Thoracic aorta (tissue), 2 donors: ENCODE measurements around the gene MTPN. TPM values are rescaled to one million over a fixed set of nuclear protein-coding genes. Genes with fewer than 3 reads are reported as not detected.

Experiments
- ATAC-seq: fragments of 150-250 bp; one replicate; pipeline ENCODE4 v1.8.0; 2017; ENCODE audit warnings: low read depth; ENCODE audit not compliant: insufficient number of reproducible peaks, low FRiP score
- DNase-seq: peaks from one replicate; pipeline ENCODE4 v3.0.0-alpha.2; 2020; ENCODE audit warnings: low spot score
- H3K27ac ChIP-seq, 2 donors: fragments of 200-600 bp; sonication (generic); 1 replicate in 1 of 2; 2 replicates in 1 of 2; pipeline ENCODE4 v1.5.1; 2016; ENCODE audit warnings: mild to moderate bottlenecking in 2 of 2, moderate library complexity in 2 of 2
- H3K27me3 ChIP-seq: fragments of 200-600 bp; sonication (generic); replicated peaks from 2 replicates; pipeline ENCODE4 v1.6.0; 2016; ENCODE audit warnings: mild to moderate bottlenecking; ENCODE audit not compliant: insufficient read depth
- H3K36me3 ChIP-seq: fragments of 200-600 bp; sonication (generic); one replicate; pipeline ENCODE4 v1.5.1; 2016
- H3K4me1 ChIP-seq, 2 donors: fragments of 200-600 bp; sonication (generic); 1 replicate in 1 of 2; 2 replicates in 1 of 2; pipeline versions ENCODE4 v1.5.1 to v1.6.0; 2016; ENCODE audit warnings: low read depth in 2 of 2, mild to moderate bottlenecking in 1 of 2; ENCODE audit not compliant: control insufficient read depth in 1 of 2
- H3K4me3 ChIP-seq: fragments of 200-600 bp; sonication (generic); 2 replicates; pipeline ENCODE4 v1.5.1; 2016; ENCODE audit warnings: mild to moderate bottlenecking
- H3K9me3 ChIP-seq: fragments of 200-600 bp; sonication (generic); 2 replicates; pipeline ENCODE4 v1.5.1; 2016
- CTCF ChIP-seq: fragments of 200-600 bp; sonication (generic); IDR thresholded peaks from one replicate; pipeline ENCODE4 v1.5.1; 2019; ENCODE audit warnings: antibody characterized with exemption
- total RNA-seq, 2 donors: library from RNA; depleted of rRNA; stranded (reverse); fragments of >200 nt; gene quantifications; one replicate each; pipeline versions ENCODE4 v1.1.0 to v1.2.3, GENCODE V29; 2016

The MTPN gene
- total RNA-seq, 2 donors from 2014 or later, result 87.2 to 95.0 TPM

- Histone ChIP-seq H3K4me1 (peaks cover 20 to 30% of the 10 kb centered on the region in 2 donors), H3K36me3 (no peaks in the 10 kb centered on the region), H3K27ac (no peak overlapping the region), H3K27me3 (no peaks in the 10 kb centered on the region), H3K9me3 (no peaks in the 10 kb centered on the region), H3K4me3 (no peak overlapping the region)
- DNase-seq, result no peak
- ATAC-seq, result no peak
- TF ChIP-seq CTCF, result no peak
Observed at GRCh38 chr7:135978624-135979023, 1.5 kb upstream of the MTPN start.

- Histone ChIP-seq H3K4me3 (peak overlapping the region; percentile 98), H3K9me3 (no peaks in the 10 kb centered on the region), H3K27ac (peak overlapping the region; percentile 90 to 92), H3K27me3 (no peaks in the 10 kb centered on the region), H3K36me3 (no peaks in the 10 kb centered on the region), H3K4me1 (peaks cover 29 to 40% of the 10 kb centered on the region in 2 donors)
- TF ChIP-seq CTCF, result no peak
- ATAC-seq, result no peak
- DNase-seq, result no peak
Observed at GRCh38 chr7:135977742-135978066, 545 bp upstream of the MTPN start.

- no peak for TF ChIP-seq CTCF
- H3K27me3 ChIP-seq, result no peaks in the 10 kb centered on the region
- H3K4me1 ChIP-seq, result peaks cover 35 to 50% of the 10 kb centered on the region in 2 donors
- ATAC-seq, result no peak
- DNase-seq, result no peak
- H3K4me3 ChIP-seq, result peak overlapping the region; percentile 98
- peak overlapping the region; percentile 90 to 92 for H3K27ac ChIP-seq
- H3K36me3 ChIP-seq, result no peaks in the 10 kb centered on the region
- H3K9me3 ChIP-seq, result no peaks in the 10 kb centered on the region
Observed at GRCh38 chr7:135976312-135977006, 700 bp downstream of the MTPN start.

- no peak for TF ChIP-seq CTCF
- H3K27ac ChIP-seq, result no peak overlapping the region
- DNase-seq, result no peak
- ATAC-seq, result no peak
- no peaks in the 10 kb centered on the region for H3K27me3 ChIP-seq
- H3K9me3 ChIP-seq, result no peaks in the 10 kb centered on the region
- H3K36me3 ChIP-seq, result no peaks in the 10 kb centered on the region
- no peak overlapping the region for H3K4me3 ChIP-seq
- H3K4me1 ChIP-seq, result peaks cover 45 to 54% of the 10 kb centered on the region in 2 donors
Observed at GRCh38 chr7:135975166-135975565, 2.0 kb downstream of the MTPN start.

GRCh38 chr7:135974667-135975066, 2.5 kb downstream of the MTPN start:
- Histone ChIP-seq H3K9me3 (no peaks in the 10 kb centered on the region), H3K27ac (no peak overlapping the region), H3K36me3 (no peaks in the 10 kb centered on the region), H3K27me3 (no peaks in the 10 kb centered on the region), H3K4me1 (peaks cover 47 to 54% of the 10 kb centered on the region in 2 donors), H3K4me3 (no peak overlapping the region)
- DNase-seq, result no peak
- ATAC-seq, result no peak
- no peak for TF ChIP-seq CTCF
